T1000 (cell line): ENCODE measurements around the gene GDF7.
A peak's percentile ranks its signal among the peaks of the same experiment; 100 is the strongest.

Experiments used
- DNase-seq: peaks from one replicate; lab custom pipeline; 2025; ENCODE audit warnings: mixed read lengths; lab: John Stamatoyannopoulos, UW

The GDF7 gene

GRCh38 chr2:20666304-20667150 lies at the start of gene GDF7:
Gene GDF7, plus strand, starts transcription at chr2:20667144. Its CDS starts 96 bp downstream, at chr2:20667240.
- no peak for DNase-seq

- DNase-seq, result peak; percentile 89
Observed at GRCh38 chr2:20617892-20618467, 49.0 kb upstream of the GDF7 start.

GRCh38 chr2:20618468-20618885 lies 48.5 kb upstream of the GDF7 start:
- no peak for DNase-seq

GRCh38 chr2:20618886-20619521 lies 47.9 kb upstream of the GDF7 start:
- DNase-seq, result no peak

GRCh38 chr2:20619624-20620024 lies 47.3 kb upstream of the GDF7 start:
- DNase-seq, result no peak

GRCh38 chr2:20620271-20620681 lies 46.7 kb upstream of the GDF7 start:
- no peak for DNase-seq

- no peak for DNase-seq
Observed at GRCh38 chr2:20620696-20621365, 46.1 kb upstream of the GDF7 start.

GRCh38 chr2:20621366-20622295 lies 45.3 kb upstream of the GDF7 start:
- no peak for DNase-seq

GRCh38 chr2:20622296-20622686 lies 44.7 kb upstream of the GDF7 start:
- no peak for DNase-seq

GRCh38 chr2:20622731-20623130 lies 44.2 kb upstream of the GDF7 start:
- DNase-seq, result no peak

- DNase-seq, result no peak
Observed at GRCh38 chr2:20623241-20623640, 43.7 kb upstream of the GDF7 start.

- DNase-seq, result no peak
Observed at GRCh38 chr2:20623741-20624155, 43.2 kb upstream of the GDF7 start.

- DNase-seq, result no peak
Observed at GRCh38 chr2:20624156-20624883, 42.6 kb upstream of the GDF7 start.

GRCh38 chr2:20624884-20625485 lies 42.0 kb upstream of the GDF7 start:
- no peak for DNase-seq

GRCh38 chr2:20625491-20626391 lies 41.2 kb upstream of the GDF7 start:
- no peak for DNase-seq

- DNase-seq, result no peak
Observed at GRCh38 chr2:20626392-20626697, 40.6 kb upstream of the GDF7 start.

- no peak for DNase-seq
Observed at GRCh38 chr2:20626698-20627513, 40.0 kb upstream of the GDF7 start.

- no peak for DNase-seq
Observed at GRCh38 chr2:20627712-20628380, 39.1 kb upstream of the GDF7 start.
